Right lung (tissue), 10 donors: ENCODE results near the gene SLCO1B3. TPM values are rescaled to one million over a fixed set of nuclear protein-coding genes. Genes with fewer than 3 reads are reported as not detected.
"Not testable (repeated sequence)": the region's sequence is repeated elsewhere in the genome, so short reads cannot be mapped to it uniquely, and the experiment has no call there.

Experiments
- DNase-seq, 2 donors: peaks; one replicate each; pipeline ENCODE4 v3.0.0-alpha.2; 2013
- long read RNA-seq, 8 donors: transcript quantifications; one replicate each; lab custom pipeline, GENCODE V29; 2026
- polyA plus RNA-seq, 5 donors: library from polyadenylated mRNA; unstranded; fragments of 120-200 nt; gene quantifications; one replicate each; pipeline versions ENCODE4 v1.2.1 to v1.2.3, GENCODE V29; 2013; ENCODE audit warnings: inconsistent platforms in 1 of 5, low replicate concordance in 1 of 5; ENCODE audit not compliant: insufficient read length in 5 of 5, insufficient read depth in 1 of 5

Gene SLCO1B3, protein sequence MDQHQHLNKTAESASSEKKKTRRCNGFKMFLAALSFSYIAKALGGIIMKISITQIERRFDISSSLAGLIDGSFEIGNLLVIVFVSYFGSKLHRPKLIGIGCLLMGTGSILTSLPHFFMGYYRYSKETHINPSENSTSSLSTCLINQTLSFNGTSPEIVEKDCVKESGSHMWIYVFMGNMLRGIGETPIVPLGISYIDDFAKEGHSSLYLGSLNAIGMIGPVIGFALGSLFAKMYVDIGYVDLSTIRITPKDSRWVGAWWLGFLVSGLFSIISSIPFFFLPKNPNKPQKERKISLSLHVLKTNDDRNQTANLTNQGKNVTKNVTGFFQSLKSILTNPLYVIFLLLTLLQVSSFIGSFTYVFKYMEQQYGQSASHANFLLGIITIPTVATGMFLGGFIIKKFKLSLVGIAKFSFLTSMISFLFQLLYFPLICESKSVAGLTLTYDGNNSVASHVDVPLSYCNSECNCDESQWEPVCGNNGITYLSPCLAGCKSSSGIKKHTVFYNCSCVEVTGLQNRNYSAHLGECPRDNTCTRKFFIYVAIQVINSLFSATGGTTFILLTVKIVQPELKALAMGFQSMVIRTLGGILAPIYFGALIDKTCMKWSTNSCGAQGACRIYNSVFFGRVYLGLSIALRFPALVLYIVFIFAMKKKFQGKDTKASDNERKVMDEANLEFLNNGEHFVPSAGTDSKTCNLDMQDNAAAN
- polyA plus RNA-seq: under 1 TPM in 1 of 5 donors, not detected in 4; 0.63 TPM
- long read RNA-seq, donor 1: 0 reads
- long read RNA-seq, donor 2: 0 reads
- long read RNA-seq, donor 3: 0 reads
- long read RNA-seq, donor 4: 0 reads
- long read RNA-seq, donor 5: 0 reads
- long read RNA-seq, donor 6: 0 reads
- long read RNA-seq, donor 7: 0 reads
- long read RNA-seq, donor 8: 0 reads

DNA sequence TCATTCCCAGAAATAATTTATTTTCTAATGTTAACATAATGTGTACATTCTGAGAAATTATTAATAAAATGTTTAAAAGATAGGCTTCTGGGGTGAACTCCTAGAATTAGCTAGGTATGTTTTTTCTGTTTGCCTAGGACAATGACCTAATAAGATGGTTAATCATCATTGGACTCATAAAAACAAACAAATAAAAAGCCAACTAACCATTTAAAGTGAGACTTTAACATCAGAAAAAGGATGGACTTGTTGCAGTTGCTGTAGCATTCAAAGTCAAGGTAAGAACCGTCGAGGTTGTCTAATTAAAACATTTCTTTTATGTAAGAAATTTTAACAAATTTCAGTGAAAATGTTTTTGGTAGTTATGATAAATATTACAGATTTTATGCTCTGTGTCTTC lies at the start of gene SLCO1B3:
TSS of gene SLCO1B3 (plus strand) at position 219 of the 400 bp plus-strand sequence. CDS start 5,034 bp downstream, outside the sequence.
- no peak for DNase-seq

DNA sequence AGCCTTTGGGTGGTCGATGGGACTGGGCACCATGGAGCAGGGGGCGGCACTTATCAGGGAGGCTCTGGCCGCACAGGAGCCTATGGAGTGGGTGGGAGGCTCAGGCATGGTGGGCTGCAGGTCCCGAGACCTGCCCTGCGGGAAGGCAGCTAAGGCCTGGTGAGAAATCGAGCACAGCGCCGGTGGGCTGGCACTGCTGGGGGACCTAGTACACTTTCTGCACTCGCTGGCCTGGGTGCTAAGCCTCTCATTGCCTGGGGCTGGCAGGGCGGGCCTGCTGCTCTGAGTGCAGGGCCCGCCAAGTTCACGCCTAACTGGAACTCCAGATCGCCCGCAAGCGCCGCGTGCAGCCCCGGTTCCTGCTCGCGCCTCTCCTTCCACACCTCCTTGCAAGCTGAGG lies 33.1 kb upstream of the SLCO1B3 start:
- DNase-seq: no peak

DNA sequence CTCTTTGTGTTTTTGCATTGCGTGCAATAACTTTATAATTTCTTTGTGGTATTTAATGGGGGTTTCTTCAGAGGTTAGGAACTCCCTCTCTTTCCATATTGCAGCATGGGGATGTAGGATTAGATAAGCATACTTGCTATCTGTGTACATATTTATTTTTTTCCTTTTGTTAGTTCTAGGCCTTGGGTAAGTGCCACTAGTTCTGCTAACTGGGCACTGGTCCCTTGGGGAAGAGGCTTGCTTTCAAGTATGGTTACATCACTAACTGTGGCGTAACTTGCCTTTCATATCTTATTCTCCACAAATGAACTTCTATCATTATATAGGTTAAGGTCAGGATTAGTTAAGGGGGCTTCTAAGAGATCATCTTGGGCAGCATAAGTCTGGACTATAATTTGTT lies 31.5 kb upstream of the SLCO1B3 start:
- no peak for DNase-seq

DNA sequence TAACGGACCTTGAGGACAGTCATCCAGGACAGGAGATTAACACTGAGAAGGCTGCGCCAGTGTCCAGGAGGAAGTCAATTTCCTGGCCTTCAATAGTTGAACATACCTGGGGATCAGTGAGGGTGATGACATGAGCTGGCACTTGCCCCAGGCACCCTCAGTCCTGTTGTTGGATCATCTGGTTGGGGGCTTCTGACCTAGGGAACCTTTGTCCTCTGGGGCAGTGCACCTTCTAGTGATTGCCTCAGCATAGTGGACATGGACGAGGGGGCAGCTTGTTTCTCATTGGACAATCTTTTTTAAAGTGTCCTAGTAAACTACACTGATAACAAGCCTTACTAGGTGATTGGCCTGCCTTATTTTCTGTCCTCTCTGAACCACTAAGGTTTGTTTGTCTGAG lies 30.5 kb upstream of the SLCO1B3 start:
- not testable (repeated sequence) for DNase-seq

DNA sequence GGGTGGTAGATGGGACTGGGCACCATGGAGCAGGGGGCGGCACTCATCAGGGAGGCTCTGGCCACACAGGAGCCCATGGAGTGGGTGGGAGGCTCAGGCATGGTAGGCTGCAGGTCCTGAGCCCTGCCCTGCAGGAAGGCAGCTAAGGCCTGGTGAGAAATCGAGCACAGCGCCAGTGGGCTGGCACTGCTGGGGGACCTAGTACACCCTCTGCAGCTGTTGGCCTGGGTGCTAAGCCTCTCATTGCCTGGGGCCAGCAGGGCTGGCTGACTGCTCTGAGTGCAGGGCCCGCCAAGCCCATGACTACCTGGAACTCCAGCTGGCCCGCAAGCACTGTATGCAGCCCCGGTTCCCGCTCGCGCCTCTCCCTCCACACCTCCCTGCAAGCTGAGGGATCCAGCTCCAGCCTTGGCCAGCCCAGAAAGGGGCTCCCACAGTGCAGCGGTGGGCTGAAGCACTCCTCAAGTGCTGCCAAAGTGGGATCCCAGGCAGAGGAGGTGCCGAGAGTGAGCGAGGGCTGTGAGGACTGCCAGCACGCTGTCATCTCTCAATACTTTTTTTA lies 26.6 kb upstream of the SLCO1B3 start:
- DNase-seq: not testable (repeated sequence)

DNA sequence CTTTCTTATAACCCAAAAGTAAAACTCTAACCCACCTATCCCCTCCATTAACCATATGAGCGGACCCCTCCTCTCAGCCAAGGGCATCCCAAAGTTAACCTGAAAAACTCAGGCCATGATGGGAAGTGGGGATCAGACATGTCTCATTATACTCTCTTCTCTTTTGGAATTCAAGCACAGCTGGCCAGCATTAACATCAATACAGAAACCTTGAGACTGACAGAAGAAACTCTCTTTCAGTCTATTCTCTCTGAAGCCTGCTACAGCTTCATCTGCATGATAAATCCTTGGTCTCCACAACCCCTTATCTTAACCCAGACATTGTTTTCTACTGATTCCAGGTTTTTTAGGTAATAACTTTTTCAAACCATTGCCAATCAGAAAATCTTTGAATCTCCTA lies 17.5 kb upstream of the SLCO1B3 start:
- no peak for DNase-seq

DNA sequence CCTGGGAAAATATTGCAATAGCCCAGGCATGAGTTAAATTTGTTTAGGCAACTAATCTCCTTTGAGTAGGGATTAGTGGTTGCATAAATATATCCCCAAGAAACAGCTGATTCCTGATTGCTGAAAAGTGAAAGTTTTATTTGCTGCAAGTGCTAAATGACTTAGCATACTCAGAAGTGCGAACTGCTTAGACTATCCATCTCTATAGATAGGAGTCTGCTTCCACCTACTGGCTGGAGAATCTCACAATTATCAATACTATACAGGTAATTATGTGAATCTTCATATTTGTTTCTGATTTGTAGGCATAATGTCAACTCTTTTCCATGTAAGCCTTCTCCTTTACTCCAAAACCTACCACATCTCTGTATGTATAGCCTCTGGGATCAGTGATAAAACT lies 12.0 kb upstream of the SLCO1B3 start:
- peak; percentile 2 for DNase-seq

DNA sequence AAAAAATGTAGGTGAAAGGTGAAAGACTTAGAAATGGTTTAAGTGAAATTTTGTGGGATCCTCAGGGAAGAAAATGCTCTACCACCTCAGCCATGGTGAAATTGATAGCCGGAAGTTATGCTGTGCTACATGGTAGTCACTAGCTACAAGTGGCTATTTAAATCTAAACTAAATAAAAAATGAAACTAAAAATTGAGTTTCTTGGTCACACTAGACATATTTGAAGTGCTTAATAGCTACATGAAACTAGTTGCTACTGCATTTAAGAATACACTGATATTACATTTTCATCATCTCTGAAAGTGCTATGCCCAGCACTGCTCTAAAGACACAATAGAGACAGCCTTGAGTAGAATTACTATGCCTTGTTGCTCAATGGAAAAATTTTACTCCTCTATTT lies 10.3 kb upstream of the SLCO1B3 start:
- DNase-seq: no peak

DNA sequence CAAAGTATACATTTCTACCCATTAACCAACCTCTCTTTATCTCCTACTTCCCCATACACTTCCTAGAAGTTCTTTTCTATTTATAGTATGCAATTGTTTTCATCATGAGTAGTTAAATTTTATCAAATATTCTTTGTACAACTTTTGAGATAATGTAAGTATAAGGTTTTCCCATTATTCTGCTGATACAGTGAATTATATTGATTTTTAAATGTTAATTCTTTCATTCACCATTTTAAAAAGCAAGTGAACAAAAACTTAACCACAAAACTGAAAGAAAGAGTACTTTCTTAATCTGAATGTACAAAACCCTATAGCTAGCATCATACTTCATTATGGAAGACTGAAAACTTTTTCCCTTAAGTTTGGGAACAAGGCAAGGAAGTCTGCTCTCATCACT lies 9.5 kb upstream of the SLCO1B3 start:
- no peak for DNase-seq

DNA sequence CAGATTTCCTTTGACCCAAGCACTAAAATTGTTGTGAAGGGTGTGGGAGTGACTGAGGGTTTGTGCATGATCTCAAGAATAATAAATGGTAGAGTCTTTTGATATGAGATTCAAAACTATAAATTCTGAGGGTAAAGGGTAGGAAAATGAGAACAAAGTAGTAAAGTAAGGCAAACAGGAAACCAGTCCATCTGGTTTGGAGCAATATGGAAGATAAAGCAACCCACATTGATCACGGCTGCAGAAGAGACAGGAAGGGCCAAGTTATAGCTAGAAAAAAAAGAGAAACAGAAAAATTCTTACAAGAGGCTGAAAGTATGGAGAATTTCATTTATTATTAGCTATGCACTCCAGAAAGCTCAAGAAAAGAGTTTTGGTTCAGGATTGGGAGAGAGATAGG lies 4.6 kb upstream of the SLCO1B3 start:
- no peak for DNase-seq

DNA sequence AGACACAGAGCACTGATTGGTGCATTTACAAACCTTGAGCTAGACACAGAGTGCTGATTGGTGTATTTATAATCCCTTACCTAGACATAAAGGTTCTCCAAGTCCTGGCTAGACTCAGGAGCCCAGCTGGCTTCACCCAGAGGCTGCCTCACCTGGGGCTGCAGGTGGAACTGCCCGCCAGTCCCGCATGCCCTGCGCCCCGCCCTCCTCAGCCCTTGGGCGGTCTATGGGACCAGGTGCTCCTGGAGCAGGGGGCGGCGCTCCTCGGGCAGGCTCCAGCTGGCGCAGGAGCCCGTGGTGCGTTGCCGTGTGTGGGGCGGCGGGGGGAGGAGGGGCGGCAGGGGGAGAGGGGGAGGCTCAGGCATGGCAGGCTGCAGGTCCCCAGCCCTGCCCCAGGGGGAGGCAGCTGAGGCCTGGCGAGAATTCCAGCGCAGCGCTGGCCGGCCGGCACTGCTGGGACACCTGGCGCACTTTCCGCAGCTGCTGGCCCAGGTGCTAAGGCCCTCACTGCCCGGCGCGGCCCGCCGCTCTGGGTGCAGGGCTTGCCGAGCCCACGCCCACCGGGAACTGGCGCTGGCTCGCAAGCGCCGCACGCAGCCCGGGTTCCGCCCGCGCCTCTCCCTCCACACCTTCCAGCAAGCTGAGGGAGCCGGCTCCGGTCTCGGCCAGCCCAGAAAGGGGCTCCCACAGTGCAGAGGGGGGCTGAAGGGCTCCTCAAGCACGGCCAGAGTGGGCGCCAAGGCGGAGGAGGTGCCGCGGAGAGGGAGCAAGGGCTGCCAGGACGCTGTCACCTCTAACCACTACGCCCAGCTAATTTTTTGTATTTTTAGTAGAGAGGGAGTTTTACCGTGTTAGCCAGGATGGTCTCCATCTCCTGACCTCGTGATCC lies 3.1 kb upstream of the SLCO1B3 start:
- no peak for DNase-seq

DNA sequence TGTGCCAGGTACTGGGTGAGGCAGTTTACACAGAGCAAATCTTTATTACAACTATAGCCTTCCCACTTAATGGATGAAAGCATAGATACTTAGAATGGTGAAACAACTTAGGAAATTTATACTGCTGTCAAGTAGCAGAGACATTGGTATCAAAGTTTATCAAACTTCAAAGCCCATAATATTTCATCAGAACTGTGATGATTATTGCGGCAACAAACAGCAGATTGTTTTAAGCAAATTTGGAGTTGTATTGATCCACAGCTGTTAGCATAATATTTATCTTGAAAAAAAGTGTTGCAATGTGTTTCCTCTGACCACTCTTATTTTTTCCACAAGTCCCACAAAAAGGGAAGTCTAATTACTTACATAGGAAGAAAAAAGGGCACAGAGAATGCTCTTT lies 2.0 kb upstream of the SLCO1B3 start:
- no peak for DNase-seq

DNA sequence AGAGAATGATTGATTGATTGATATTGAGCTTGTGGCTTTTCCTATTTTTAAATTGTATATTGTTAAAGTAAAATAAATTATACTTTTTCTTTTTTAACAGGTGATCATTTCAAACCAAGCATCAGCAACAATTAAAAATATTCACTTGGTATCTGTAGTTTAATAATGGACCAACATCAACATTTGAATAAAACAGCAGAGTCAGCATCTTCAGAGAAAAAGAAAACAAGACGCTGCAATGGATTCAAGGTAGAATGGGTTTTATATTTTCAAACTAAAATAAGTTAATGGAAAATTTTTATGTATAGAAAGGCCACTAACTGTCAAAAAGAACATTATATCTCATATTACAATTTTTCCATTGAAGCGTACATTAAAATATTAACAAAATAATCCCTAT lies 5.1 kb downstream of the SLCO1B3 start:
- DNase-seq: no peak

DNA sequence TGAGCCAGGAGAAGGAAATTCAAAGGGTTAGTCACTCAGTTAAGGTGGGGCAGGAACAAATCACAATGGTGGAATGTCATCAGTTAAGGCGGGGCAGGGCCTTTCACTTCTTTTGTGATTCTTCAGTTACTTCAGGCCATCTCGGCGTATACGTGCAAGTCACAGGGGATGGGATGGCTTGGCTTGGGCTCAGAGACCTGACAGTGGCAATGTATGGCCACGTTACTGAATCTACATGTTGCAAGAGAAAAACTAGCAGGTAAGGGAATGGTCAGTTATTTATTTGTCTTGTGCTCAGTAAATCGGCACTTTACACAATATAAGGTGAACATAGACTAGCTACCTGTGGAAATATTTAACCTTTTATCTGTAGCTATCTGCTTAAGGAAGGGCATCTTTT lies 11.9 kb downstream of the SLCO1B3 start:
- no peak for DNase-seq

DNA sequence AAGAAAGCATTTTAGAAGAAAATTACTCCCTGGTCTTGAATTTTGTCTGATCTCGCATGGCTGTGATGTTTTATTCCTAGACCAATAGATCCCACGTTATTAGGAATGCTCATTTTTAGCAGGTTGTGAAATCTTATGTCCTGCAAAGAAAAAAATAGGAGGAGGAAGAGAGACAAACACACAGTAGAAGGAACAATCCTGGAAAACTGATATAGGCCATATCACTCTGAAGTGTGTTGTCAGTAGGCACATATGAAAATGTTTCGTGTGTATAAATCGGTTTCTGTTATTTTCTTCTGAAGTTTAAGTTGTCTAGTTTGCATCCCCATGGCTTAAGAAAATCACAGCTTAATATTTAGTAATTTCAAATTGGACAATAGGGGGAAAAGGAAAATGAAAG lies 12.4 kb downstream of the SLCO1B3 start:
- DNase-seq: no peak

DNA sequence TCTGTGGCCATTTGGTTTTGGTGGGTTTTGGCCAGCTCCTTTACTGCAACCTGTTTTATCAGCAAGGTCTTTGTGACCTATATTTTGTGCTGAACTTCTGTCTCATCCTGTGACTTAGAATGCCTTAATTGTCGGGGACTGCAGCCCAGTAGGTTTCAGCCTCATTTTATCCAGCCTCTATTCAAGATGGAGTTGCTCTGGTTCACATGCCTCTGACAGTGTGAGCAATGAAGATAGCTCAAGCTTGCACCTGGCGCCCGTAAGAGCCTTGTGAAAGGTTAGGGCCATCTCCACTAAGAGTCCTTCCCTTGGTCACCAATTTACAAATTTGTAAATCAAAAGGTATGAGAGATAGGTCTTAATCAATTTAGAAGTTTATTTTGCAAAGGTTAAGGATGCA lies 19.4 kb downstream of the SLCO1B3 start:
- DNase-seq: no peak

DNA sequence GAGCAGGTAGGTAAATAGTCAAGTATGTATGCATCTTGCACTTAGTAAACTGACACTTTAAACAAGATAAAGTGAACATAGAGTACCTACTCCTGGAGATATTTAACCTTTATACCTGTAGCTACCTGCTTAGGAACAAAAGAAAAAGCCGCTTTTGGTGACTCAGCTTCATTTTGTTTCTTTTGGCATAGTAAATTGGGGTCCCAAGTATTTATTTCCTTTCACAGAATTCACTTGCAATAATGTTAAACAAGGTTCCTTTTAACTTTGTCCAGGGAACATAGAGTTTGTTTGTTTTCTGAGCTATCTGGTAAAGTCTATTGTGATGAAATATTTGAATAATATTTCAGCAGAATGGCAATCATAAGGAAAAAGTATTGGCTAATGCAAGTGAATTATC lies 20.0 kb downstream of the SLCO1B3 start:
- no peak for DNase-seq

DNA sequence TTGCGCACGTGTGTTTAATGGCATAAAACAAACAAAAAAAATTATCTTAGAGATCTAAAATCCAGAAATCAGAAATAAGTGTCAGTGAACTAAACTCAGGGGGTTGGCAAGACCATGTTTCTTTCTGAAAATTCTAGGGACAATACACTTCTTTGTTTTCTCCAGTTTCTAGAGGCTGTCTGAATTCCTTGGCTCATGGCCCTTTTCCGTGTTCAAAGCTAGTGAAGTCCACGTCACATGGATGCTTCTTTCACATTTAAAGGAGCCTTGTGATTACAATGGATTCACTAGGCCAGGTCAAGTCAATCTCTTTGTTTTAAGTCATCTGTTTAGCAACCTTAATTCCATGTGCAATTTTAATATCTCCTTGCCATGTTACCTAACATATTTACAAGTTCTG lies 22.4 kb downstream of the SLCO1B3 start:
- DNase-seq: no peak

DNA sequence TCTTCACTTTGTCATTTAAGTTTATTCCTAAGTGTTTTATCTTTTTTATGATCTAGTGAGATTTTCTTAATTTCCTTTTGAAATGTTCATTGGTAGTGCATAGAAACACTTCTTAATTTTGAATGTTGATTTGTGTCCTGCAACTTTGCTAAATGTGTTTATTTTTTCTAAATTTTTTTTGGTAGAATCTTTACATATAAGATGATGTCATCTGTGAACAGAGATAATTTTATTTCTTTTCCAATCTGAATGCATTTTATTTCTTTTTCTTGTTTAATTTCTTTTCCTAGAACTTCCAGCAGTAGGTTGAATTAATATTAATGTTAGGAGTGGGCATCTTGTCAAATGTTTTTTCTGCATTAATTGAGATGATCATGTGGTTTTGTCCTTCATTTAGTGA lies 42.1 kb downstream of the SLCO1B3 start:
- no peak for DNase-seq

DNA sequence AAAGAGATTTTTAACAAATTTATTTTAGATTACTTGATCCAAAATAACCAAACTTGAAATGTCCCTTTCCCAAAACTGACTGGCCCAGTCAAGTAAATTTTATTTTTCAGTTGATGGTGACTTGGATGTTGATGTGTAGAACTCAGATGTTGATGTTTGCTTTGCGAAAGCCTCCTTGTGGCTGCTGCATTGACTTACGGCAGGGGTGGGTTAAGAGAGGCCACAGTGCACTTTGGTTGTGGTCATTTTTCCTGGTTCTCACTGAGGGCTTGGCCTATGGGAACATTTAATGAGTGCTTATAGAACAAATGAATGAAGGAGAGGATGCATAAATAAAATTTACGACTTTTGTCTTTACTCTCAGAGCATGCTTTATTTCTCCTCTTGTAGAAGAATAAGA lies 52.6 kb downstream of the SLCO1B3 start:
- DNase-seq: no peak

DNA sequence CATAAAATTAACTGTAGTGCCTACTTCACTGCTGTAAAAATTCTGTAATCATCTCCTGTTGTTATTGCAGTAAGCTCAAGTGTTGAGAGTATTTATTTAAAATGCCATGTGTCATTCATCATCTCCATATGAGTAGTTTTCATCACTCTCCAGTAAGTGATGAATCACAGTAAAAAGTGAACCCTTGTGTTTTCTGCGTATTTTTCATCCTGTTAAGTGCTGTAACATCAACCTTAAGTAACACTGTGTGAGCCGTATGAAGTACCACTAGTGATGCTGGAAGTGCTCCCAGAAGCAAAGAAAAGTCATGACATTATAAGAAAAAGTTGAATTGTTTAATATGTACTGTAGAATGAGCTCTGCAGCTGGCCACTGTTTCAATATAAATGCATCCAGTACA lies 55.4 kb downstream of the SLCO1B3 start:
- DNase-seq: no peak

DNA sequence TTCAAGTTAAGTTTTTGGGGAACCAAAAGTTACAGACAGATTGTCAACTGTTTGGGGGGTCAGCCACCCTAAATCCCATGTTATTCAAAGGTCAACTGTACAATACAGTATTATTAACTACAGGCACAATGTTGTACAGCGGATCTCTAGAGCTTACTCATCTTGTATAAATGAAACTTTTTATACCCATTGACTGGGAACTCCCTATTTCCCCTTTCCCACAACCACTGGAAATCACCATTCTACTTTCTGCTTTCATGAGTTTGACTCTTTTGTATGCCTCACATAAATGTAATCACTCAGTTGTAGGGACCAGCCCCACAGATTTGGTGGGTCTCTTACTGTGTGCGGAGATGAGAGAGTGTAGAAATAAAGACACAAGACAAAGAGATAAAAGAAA lies 57.8 kb downstream of the SLCO1B3 start:
- DNase-seq: no peak
